ENCODE results near the gene TDRKH.

The TDRKH gene

DNA sequence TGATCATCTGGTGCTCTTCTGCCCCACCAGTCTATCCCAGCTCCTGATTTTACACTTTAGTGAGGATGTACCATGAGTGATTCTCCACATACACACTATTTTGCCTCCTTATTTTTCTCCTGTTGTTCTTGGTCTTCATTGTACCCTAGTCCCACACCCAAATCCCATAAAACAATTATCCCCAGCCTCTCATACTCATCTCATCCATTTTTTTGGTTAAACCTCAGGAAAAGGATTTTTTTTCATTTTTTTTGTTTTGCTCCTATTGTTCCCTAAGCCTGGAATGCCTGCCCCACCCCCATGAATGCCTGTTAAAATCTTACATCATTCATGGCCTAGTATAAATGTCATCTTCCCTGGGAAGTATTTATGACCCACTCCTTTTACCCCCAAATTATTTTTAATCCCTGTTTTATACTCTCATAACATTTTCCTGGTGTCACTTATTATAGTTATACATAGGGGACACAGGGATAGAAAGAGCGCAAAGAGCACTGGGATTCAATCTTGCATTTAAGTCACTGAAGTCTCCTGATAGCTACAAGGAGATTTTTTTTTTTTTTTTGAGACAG, 19.8 kb upstream of the TDRKH start:
- in situ Hi-C loops (cut with HindIII; ENCODE audit: low sequenced_read_pairs): no loop called here
- no peak overlapping the region for H3K4me3 ChIP-seq (ENCODE audit: low read depth, low read length)
- DNase-seq (ENCODE audit: low read depth, low spot score): no peak
- no peak for TF ChIP-seq CTCF (IDR thresholded peaks at IDR 0.05; ENCODE audit: low read depth, low read length)

DNA sequence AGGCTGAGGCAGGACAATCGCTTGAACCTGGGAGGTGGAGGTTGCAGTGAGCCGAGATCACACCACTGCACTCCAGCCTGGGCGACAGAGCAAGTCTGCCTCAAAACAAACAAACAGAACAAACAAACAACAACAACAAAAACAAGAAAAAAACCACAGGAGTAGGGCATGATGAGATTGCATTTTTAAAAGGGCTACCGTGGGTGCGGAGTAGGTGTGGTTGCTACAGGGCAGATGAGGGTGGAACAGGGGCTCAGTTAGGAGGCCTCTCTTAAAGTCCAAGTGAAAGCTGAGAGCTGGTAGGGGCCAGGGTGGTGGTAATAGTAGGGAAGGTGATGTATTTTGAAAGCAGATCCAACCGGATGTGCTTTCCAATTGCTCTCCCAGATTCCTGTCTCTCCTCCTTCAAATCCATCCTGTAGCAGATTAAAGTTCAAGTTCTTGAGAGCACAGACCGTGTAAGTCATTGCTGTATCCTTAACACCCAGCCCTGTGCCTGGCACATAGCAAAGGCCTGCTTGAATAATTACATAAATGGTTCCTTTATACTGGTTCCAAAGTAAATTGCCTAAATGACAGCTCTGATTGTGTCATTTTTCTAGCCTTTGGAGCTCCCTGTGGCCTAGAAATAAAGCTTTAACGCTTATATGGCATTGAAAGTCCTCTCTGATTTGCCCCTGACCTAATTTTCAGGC, 19.1 kb upstream of the TDRKH start:
- no peak for DNase-seq (ENCODE audit: low read depth, low spot score)
- in situ Hi-C loops (cut with HindIII; ENCODE audit: low sequenced_read_pairs): no loop called here
- no peak overlapping the region for H3K4me3 ChIP-seq (ENCODE audit: low read depth, low read length)
- TF ChIP-seq CTCF (IDR thresholded peaks at IDR 0.05; ENCODE audit: low read depth, low read length): no peak

DNA sequence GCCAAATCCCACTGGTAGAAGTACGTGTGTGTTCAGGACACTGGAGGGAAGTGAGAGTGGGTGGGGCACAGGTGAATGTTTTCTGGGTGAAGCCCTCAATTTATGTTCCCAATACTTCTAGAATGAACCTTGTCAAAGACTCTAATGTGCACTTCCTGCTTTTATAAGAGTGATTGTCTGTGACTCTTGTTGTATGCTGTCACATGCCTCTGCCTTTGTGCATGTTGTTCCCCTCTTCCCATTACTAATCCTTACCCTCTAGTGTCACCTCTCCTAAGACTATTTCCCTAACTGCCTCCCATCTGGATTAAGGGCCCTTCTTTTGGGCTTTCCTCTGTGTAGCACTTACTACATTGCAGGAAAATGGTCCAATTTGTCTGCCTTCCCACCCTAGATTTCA, 17.5 kb upstream of the TDRKH start:
- in situ Hi-C loops (cut with HindIII; ENCODE audit: low sequenced_read_pairs): no loop called here
- TF ChIP-seq CTCF (IDR thresholded peaks at IDR 0.05; ENCODE audit: low read depth, low read length): no peak
- DNase-seq (ENCODE audit: low read depth, low spot score): no peak
- no peak overlapping the region for H3K4me3 ChIP-seq (ENCODE audit: low read depth, low read length)

DNA sequence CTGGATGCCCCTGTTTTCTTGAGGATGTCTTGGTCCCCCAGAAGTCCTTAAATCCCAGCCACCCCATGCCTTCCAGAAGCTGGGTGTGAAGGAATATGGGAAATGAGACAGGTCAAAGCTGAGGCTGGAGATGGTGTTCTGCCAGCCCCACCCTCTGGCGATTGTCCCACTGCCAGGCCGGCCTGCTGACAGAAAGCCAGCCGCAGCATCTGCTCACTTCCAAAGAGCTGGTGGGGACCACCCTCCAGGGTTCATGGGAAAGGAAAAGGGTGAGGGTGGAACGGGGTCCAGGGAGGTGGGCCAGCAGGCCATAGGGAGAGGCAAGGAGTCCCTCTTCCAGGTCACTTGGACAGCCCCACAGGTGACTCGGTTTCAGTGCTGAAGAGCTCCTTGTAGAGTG, 16.8 kb upstream of the TDRKH start:
- TF ChIP-seq CTCF (IDR thresholded peaks at IDR 0.05; ENCODE audit: low read depth, low read length): no peak
- in situ Hi-C loops (cut with HindIII; ENCODE audit: low sequenced_read_pairs): no loop called here
- H3K4me3 ChIP-seq (ENCODE audit: low read depth, low read length): no peak overlapping the region
- DNase-seq (ENCODE audit: low read depth, low spot score): no peak

GRCh38 chr1:151806170-151806569, 15.9 kb upstream of the TDRKH start:
- no peak for TF ChIP-seq CTCF (IDR thresholded peaks at IDR 0.05; ENCODE audit: low read depth, low read length)
- DNase-seq (ENCODE audit: low read depth, low spot score): no peak
- H3K4me3 ChIP-seq (ENCODE audit: low read depth, low read length): no peak overlapping the region
- in situ Hi-C loops (cut with HindIII; ENCODE audit: low sequenced_read_pairs): no loop called here

GRCh38 chr1:151805066-151805820, 14.9 kb upstream of the TDRKH start, which contains the start of gene LINGO4:
TSS of gene LINGO4 (minus strand) at chr1:151805419. CDS start at chr1:151802704, 2,715 bp downstream.
- TF ChIP-seq CTCF (IDR thresholded peaks at IDR 0.05; ENCODE audit: low read depth, low read length): no peak
- in situ Hi-C loops (cut with HindIII; ENCODE audit: low sequenced_read_pairs): no loop called here
- no peak within 1 kb of the TSS for H3K4me3 ChIP-seq (ENCODE audit: low read depth, low read length)
- no peak for DNase-seq (ENCODE audit: low read depth, low spot score)

Data from astrocyte of the spinal cord (primary cell).